Measurements from ENCODE around the gene RNF144B. TPM values are rescaled to one million over a fixed set of nuclear protein-coding genes. Genes with fewer than 3 reads are reported as not detected.
A peak's percentile ranks its signal among the peaks of the same experiment; 100 is the strongest.

Gene RNF144B
- total RNA-seq, 2 donors from 2014 or later, result 1.4 to 1.5 TPM

- Mint-ChIP-seq H3K36me3 (ENCODE audit: low read depth) (no peaks in the 10 kb centered on the region), H3K9me3 (no peaks in the 10 kb centered on the region), H3K4me3 (no peak overlapping the region), H3K27me3 (ENCODE audit: insufficient read depth) (peaks cover 2% of the 10 kb centered on the region), H3K27ac (no peak overlapping the region), H3K4me1 (peaks cover 14% of the 10 kb centered on the region)
- no peaks in the 10 kb centered on the region for H3K36me3 ChIP-seq (ENCODE audit: control insufficient read depth, insufficient read depth, low read length)
- no peak overlapping the region for H3K9ac ChIP-seq (ENCODE audit: extremely low read depth, low read length, poor library complexity, severe bottlenecking)
- no peak for TF ChIP-seq CTCF (conservative IDR thresholded peaks at IDR 0.05)
- H3K4me3 ChIP-seq (ENCODE audit: low read length), result no peak overlapping the region
- no peak for DNase-seq
- no peaks in the 10 kb centered on the region for H3K27me3 ChIP-seq (ENCODE audit: control insufficient read depth, insufficient read depth, low read length, poor library complexity, severe bottlenecking)
- no peak overlapping the region for H3K27ac ChIP-seq (ENCODE audit: low read depth, low read length)
- H3K9me3 ChIP-seq (ENCODE audit: control insufficient read depth, low read length), result no peaks in the 10 kb centered on the region
- H3K4me1 ChIP-seq (ENCODE audit: control insufficient read depth, insufficient read depth, low read length), result no peaks in the 10 kb centered on the region
These were observed 116.0 kb downstream of the RNF144B start for GRCh38 chr6:18503206-18503592.

GRCh38 chr6:18503593-18504231, 116.6 kb downstream of the RNF144B start:
- DNase-seq, result peak; percentile 80
- Mint-ChIP-seq H3K4me3 (no peak overlapping the region), H3K36me3 (ENCODE audit: low read depth) (no peaks in the 10 kb centered on the region), H3K27me3 (ENCODE audit: insufficient read depth) (peaks cover 2% of the 10 kb centered on the region), H3K4me1 (peaks cover 14% of the 10 kb centered on the region), H3K9me3 (no peaks in the 10 kb centered on the region), H3K27ac (no peak overlapping the region)
- H3K9me3 ChIP-seq (ENCODE audit: control insufficient read depth, low read length), result no peaks in the 10 kb centered on the region
- no peak overlapping the region for H3K4me3 ChIP-seq (ENCODE audit: low read length)
- no peaks in the 10 kb centered on the region for H3K27me3 ChIP-seq (ENCODE audit: control insufficient read depth, insufficient read depth, low read length, poor library complexity, severe bottlenecking)
- WGBS, 2 experiments (ENCODE audit: insufficient coverage in 1 of 2, insufficient read length in 1 of 2), result 58 to 89% methylated on average over 3 to 11 of the region's 11 CpGs
- peak; percentile 94 for TF ChIP-seq CTCF (conservative IDR thresholded peaks at IDR 0.05)
- H3K9ac ChIP-seq (ENCODE audit: extremely low read depth, low read length, poor library complexity, severe bottlenecking), result no peak overlapping the region
- no peaks in the 10 kb centered on the region for H3K36me3 ChIP-seq (ENCODE audit: control insufficient read depth, insufficient read depth, low read length)
- no peak overlapping the region for H3K27ac ChIP-seq (ENCODE audit: low read depth, low read length)
- no peaks in the 10 kb centered on the region for H3K4me1 ChIP-seq (ENCODE audit: control insufficient read depth, insufficient read depth, low read length)

GRCh38 chr6:18504232-18504596, 117.1 kb downstream of the RNF144B start:
- 69 to 71% methylated on average over 2 of the region's 2 CpGs for whole genome bisulfite sequencing, 2 experiments (ENCODE audit: insufficient coverage in 1 of 2, insufficient read length in 1 of 2)
- H3K27ac Mint-ChIP-seq, result no peak overlapping the region
- no peaks in the 10 kb centered on the region for H3K9me3 ChIP-seq (ENCODE audit: control insufficient read depth, low read length)
- H3K27me3 ChIP-seq (ENCODE audit: control insufficient read depth, insufficient read depth, low read length, poor library complexity, severe bottlenecking), result no peaks in the 10 kb centered on the region
- DNase-seq, result no peak
- no peaks in the 10 kb centered on the region for H3K9me3 Mint-ChIP-seq
- H3K4me3 Mint-ChIP-seq, result no peak overlapping the region
- no peak overlapping the region for H3K9ac ChIP-seq (ENCODE audit: extremely low read depth, low read length, poor library complexity, severe bottlenecking)
- H3K27me3 Mint-ChIP-seq (ENCODE audit: insufficient read depth), result peaks cover 2% of the 10 kb centered on the region
- peaks cover 13% of the 10 kb centered on the region for H3K4me1 Mint-ChIP-seq
- H3K4me1 ChIP-seq (ENCODE audit: control insufficient read depth, insufficient read depth, low read length), result no peaks in the 10 kb centered on the region
- TF ChIP-seq CTCF (conservative IDR thresholded peaks at IDR 0.05), result no peak
- no peaks in the 10 kb centered on the region for H3K36me3 ChIP-seq (ENCODE audit: control insufficient read depth, insufficient read depth, low read length)
- no peak overlapping the region for H3K27ac ChIP-seq (ENCODE audit: low read depth, low read length)
- no peaks in the 10 kb centered on the region for H3K36me3 Mint-ChIP-seq (ENCODE audit: low read depth)
- no peak overlapping the region for H3K4me3 ChIP-seq (ENCODE audit: low read length)

All from endodermal cell (in vitro differentiated cells).